SH-SY5Y (cell line): ENCODE measurements around the gene RBKS.

Experiments used
- GATA2 ChIP-seq: IDR thresholded peaks from 2 replicates; pipeline ENCODE4 v1.6.1; 2011; ENCODE audit warnings: mild to moderate bottlenecking, low read depth, low read length
- GATA3 ChIP-seq: IDR thresholded peaks from 2 replicates; pipeline ENCODE4 v1.6.1; 2011; ENCODE audit warnings: low read depth, mild to moderate bottlenecking, low read length, moderate library complexity

Gene RBKS

DNA sequence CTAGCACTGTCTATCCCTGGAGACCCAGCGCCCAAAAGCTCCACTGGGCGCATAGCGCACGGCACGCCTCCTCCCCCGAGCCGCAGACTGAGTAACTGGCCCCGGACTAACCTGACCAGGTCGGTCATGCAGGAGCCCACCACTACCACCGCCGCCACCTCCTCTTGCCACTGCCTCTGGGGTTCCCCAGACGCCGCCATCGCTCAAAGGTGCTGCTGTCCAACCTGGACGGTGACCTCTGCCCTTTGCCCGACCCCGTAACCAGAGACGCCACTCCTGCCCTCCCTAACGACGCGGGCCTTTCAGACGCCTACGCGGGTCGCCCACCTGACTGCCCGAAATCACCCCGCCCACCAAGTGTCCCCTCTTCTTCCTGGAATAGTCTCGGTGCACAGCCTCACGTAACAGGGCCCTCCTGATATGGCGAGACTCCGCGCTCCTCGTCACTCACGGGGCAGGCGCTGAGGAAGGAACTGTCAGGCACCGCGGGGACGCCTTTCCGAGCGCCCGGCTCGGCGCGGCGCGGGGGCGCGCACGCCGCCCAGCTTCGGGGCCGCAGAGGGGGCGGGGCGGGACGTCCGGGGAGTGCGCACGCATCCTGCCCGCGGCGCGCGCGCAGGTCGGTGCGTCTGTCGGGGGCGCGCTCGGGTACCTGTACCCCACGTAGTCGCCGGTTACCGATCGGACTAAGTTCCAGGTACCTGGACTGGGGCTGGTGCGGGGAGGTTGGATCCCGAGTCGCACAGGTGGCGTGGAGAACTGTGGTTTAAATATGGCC, at the start of gene RBKS, which contains the start of gene BABAM2:
TSS of gene RBKS (minus strand) at position 242 of the 778 bp plus-strand sequence. CDS start at position 200, 42 bp downstream.
TSS of gene BABAM2 (plus strand) at position 584 of the 778 bp plus-strand sequence. CDS start 3,828 bp downstream, outside the sequence.
- TF ChIP-seq GATA3 (no peak), GATA2 (no peak)

GRCh38 chr2:27935026-27935425, 44.8 kb upstream of the RBKS start:
- no peak for TF ChIP-seq GATA3
- no peak for TF ChIP-seq GATA2

DNA sequence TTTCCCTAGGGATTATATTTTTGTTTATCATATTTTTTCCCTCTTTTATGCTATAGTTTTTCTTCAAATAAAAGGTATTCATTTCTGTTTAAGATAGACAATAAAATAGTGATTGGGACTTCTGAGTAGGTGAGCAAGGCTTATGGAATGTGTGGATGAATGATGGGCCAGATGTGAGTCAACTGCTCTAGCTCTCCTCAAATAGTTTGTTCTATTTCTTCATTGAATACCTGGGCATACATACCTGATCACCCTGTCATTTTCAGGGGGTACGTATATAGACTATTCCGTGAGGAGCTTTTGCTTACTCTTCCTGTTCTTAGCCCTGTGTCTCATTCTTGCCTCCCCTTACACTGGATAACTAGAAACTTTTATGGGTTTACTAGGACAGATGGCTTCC, 42.2 kb upstream of the RBKS start:
- TF ChIP-seq GATA3 = no peak
- TF ChIP-seq GATA2 = no peak

DNA sequence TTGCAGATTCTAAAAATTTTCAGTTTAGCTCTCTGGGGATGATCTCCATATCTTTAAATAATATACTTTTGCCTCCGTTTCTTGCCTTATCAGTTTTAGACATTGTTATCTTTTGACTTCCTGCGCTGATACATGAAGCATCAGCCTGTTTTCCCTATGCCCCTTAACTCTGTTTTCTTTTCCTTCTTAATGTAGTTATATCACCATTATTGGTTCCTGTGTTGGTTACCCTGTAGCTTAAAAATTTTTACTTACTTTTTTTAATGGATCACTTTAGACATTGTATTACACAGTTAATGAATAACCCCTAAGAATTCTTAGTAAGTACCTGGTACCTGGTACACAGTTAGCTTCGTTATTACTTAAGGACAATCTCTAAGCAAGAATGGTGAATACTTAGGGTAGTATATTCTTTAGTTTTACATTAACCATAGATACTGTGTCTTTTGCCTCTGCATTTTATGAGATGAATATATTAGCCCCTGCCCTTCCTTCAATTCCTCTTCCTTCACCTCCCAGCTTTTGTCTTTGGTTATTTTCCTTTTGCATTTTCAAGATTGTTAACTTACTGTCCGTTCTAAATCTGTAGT, 41.3 kb upstream of the RBKS start:
- no peak for TF ChIP-seq GATA2
- no peak for TF ChIP-seq GATA3

GRCh38 chr2:27929916-27930486, 39.8 kb upstream of the RBKS start:
- TF ChIP-seq GATA3 (no peak), GATA2 (no peak)

DNA sequence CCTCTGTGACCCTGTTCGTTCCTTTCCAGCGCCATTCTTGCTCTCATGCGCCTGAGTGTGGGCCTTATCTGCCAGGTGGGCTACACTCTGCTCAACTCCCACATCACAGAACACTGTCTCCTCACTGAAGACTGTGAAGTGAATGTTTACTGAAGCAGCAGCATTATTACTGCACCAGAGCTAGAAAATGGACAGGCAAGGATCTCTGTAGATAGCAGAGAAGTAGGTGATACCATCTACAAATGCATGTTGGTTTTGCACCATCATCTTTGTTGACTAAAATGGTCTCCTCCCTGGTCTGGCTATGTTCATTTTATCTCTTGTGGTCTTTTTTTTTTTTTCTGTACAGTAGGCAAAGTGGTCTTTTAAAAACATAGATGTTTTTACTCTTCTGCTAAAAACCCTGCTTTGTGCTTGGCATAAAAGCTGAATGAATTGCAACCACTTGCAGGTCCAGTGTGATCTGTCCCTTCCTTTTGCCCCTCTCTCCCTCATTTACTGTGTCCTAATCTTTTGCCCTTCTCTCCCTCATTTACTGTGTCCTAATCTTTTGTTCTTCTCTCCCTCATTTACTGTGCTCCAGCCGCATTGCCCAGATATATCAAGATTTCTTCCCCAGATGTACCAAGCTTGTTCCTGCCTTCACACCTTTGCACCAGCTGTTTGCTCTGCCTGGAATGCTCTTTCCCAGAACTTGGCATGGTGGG, 35.7 kb upstream of the RBKS start:
- TF ChIP-seq GATA2 (no peak), GATA3 (no peak)

DNA sequence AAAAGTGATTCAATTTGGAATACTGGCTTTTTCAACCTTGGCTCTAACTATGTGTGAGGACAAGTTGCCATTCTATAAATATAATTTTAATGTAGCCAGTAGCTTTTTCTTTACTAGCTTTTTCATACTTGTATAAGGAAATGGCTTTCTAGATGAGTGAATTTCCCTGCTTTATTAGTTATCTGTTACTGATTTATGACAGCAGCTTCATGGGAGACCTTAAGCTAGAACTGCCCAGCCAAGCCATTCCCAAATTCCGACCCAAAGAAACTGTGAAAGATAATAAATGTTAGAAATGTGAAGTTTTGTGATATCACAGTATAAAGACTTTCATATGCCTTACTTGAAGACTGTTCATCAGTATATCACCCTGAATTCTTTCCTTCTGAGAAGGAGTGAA, 32.7 kb upstream of the RBKS start:
- TF ChIP-seq GATA2 (no peak), GATA3 (no peak)

DNA sequence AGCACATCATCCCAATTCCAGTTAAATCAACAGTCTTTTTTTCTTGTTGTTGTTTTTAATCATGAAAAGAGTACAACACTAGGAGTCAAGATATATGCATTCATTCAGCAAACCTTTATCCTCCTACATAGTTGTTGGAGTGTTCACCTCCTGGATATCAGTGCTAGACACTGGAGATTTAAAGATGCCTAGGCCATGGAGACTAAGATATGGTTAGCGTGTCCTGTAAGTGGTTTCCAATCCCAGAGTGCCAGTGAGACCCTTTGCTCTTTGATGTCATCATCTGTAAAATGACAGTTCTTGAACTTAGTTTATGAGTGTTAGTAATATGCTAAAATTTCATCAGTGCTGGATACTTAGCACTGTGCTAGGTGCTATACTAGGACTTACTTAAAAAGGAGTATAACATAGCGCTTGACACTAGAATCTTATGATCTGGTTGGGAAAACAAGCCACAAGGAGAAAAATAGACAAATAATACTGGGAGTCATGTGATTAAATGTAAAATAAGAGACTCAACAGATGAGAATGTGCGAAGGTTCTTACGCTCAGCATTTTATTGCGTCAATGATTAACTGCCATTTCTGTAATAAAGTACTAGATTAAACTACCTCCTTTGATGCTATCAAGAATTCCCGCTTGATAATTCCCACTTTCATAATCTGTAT, 31.8 kb upstream of the RBKS start:
- TF ChIP-seq GATA3 (no peak), GATA2 (no peak)

GRCh38 chr2:27921424-27921823, 31.2 kb upstream of the RBKS start:
- no peak for TF ChIP-seq GATA2

- TF ChIP-seq GATA2 (no peak; the same call in 1 of the 2 replicates), GATA3 (peak; percentile 54; the same call in 1 of the 2 replicates)
These were observed 30.1 kb upstream of the RBKS start for GRCh38 chr2:27920148-27920885.

GRCh38 chr2:27916293-27916995, 26.3 kb upstream of the RBKS start:
- TF ChIP-seq GATA2 (no peak), GATA3 (no peak)

GRCh38 chr2:27915874-27916273, 25.7 kb upstream of the RBKS start:
- TF ChIP-seq GATA3 (no peak), GATA2 (no peak)

GRCh38 chr2:27915191-27915590, 25.0 kb upstream of the RBKS start:
- no peak for TF ChIP-seq GATA2
- TF ChIP-seq GATA3 = no peak
